Peyer's patch (tissue), 4 donors: ENCODE measurements around the gene TM4SF4. TPM values are rescaled to one million over a fixed set of nuclear protein-coding genes. Genes with fewer than 3 reads are reported as not detected.
"Not testable (repeated sequence)": the region's sequence is repeated elsewhere in the genome, so short reads cannot be mapped to it uniquely, and the experiment has no call there.

ENCODE experiments used
- DNase-seq, 3 donors: peaks; one replicate each; pipeline ENCODE4 v3.0.0-alpha.2; 2017 to 2019
- H3K27ac ChIP-seq, 4 donors: fragments of 200-600 bp; sonication (generic); one replicate each; pipeline ENCODE4 v1.5.1; 2016 to 2019
- H3K27me3 ChIP-seq, 2 donors: fragments of 200-600 bp; sonication (generic); one replicate each; pipeline ENCODE4 v1.5.1; 2019
- H3K36me3 ChIP-seq, 3 donors: fragments of 200-600 bp; sonication (generic); one replicate each; pipeline ENCODE4 v1.5.1; 2016 to 2019
- H3K4me1 ChIP-seq, 4 donors: fragments of 200-600 bp; sonication (generic); one replicate each; pipeline ENCODE4 v1.5.1; 2016 to 2019
- H3K4me3 ChIP-seq, 4 donors: fragments of 200-600 bp; sonication (generic); 1 replicate in 3 of 4; 2 replicates in 1 of 4; pipeline ENCODE4 v1.5.1; 2016 to 2019; ENCODE audit warnings: mild to moderate bottlenecking in 1 of 4
- H3K9me3 ChIP-seq, 4 donors: fragments of 200-600 bp; sonication (generic); one replicate each; pipeline ENCODE4 v1.5.1; 2016 to 2019; ENCODE audit warnings: mild to moderate bottlenecking in 1 of 4
- POLR2A ChIP-seq, 2 donors: fragments of 450-650 bp; IDR thresholded peaks; one replicate each; pipeline ENCODE4 v1.5.1; 2017; ENCODE audit warnings: antibody characterized with exemption in 2 of 2, mild to moderate bottlenecking in 2 of 2, moderate library complexity in 2 of 2
- total RNA-seq, 4 donors: library from RNA; depleted of rRNA; stranded (reverse); fragments of >200 nt; gene quantifications; one replicate each; pipeline ENCODE4 v1.1.0, GENCODE V29; 2016
- TF ChIP-seq, protein P1 (sequence below), 6 experiments: fragments of 450-650 bp in 4 of 6; fragments of 200-600 bp in 2 of 6; sonication (generic) in 1 of 6; IDR thresholded peaks; one replicate each; pipeline ENCODE4 v1.5.1; 2017 to 2019; ENCODE audit warnings: antibody characterized with exemption in 6 of 6, mild to moderate bottlenecking in 3 of 6, moderate library complexity in 1 of 6

The TM4SF4 gene
- total RNA-seq, 4 donors from 2014 or later, result 1.7 to 500 (median 217) TPM

DNA sequence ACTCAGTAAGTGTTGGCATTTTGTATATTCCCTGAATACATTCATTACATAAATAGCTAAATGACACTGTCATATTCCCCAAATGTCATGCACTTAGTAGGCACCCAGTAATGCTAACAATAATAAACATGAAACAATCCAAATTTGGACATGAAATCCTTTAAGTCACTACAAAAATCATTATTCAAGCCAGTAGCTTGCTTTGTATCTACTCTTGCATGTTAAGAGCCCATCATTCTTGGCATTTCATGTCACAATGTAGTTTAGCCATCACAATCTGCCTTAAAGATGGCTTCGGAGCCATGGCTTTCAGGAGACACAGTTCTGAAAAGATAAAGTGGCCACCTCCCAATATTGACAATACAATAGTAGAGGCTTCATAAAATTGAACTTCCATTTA, 32.9 kb upstream of the TM4SF4 start:
- no peak overlapping the region for H3K27ac ChIP-seq
- peaks cover 0 to 25% (median 0%) of the 10 kb centered on the region in 4 donors for H3K4me1 ChIP-seq
- no peak overlapping the region for H3K4me3 ChIP-seq
- no peak for DNase-seq
- no peaks in the 10 kb centered on the region for H3K27me3 ChIP-seq
- no peaks in the 10 kb centered on the region for H3K9me3 ChIP-seq
- TF ChIP-seq POLR2A (IDR thresholded peaks at IDR 0.05), result no peak
- TF ChIP-seq, protein P1, sequence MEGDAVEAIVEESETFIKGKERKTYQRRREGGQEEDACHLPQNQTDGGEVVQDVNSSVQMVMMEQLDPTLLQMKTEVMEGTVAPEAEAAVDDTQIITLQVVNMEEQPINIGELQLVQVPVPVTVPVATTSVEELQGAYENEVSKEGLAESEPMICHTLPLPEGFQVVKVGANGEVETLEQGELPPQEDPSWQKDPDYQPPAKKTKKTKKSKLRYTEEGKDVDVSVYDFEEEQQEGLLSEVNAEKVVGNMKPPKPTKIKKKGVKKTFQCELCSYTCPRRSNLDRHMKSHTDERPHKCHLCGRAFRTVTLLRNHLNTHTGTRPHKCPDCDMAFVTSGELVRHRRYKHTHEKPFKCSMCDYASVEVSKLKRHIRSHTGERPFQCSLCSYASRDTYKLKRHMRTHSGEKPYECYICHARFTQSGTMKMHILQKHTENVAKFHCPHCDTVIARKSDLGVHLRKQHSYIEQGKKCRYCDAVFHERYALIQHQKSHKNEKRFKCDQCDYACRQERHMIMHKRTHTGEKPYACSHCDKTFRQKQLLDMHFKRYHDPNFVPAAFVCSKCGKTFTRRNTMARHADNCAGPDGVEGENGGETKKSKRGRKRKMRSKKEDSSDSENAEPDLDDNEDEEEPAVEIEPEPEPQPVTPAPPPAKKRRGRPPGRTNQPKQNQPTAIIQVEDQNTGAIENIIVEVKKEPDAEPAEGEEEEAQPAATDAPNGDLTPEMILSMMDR (IDR thresholded peaks at IDR 0.05), result no peak
- H3K36me3 ChIP-seq, result no peaks in the 10 kb centered on the region

- DNase-seq, result no peak
- no peaks in the 10 kb centered on the region for H3K36me3 ChIP-seq
- TF ChIP-seq, protein P1 (IDR thresholded peaks at IDR 0.05), result no peak
- TF ChIP-seq POLR2A (IDR thresholded peaks at IDR 0.05), result no peak
- no peaks in the 10 kb centered on the region for H3K27me3 ChIP-seq
- peaks cover 0 to 25% (median 0%) of the 10 kb centered on the region in 4 donors for H3K4me1 ChIP-seq
- no peaks in the 10 kb centered on the region for H3K9me3 ChIP-seq
- no peak overlapping the region for H3K4me3 ChIP-seq
- H3K27ac ChIP-seq, result no peak overlapping the region
These were observed 32.5 kb upstream of the TM4SF4 start for GRCh38 chr3:149442043-149442442.

DNA sequence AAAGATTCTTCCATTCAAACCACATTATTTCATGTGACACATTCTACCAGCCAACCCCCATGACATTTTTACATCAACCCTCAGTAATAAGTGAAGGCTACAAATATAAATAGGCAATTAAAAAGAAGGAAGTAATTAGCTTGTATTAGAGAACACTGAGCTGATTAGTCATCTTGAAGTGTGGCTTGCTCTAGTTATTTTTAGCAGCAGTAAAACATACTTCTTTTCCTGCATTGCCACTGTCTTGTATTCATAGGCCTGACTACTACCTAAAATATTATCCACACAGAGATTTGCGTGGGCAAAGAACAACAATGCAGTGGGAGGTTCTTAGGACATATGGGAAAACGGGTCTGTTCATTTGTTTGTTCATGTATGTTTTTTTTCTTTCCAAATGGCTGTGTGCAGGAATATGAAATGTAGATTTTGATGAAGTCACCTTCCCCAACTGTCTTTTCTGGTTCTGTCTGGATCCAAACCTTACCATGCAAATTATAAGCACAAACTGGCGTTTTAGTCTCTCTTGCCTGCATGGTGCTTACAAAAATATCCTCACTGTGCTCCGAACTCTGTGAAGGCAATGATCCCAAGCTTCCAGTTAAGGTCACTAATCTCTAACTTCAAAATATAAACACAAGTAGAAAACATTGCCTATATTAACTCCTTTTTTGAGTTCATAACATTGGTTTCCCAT, 31.5 kb upstream of the TM4SF4 start:
- Histone ChIP-seq H3K27me3 (no peaks in the 10 kb centered on the region), H3K27ac (peak overlapping the region in 3 of 4 donors; percentile 43 to 65 (median 62)), H3K9me3 (no peaks in the 10 kb centered on the region), H3K4me3 (no peak overlapping the region), H3K4me1 (peaks cover 0 to 25% (median 0%) of the 10 kb centered on the region in 4 donors), H3K36me3 (no peaks in the 10 kb centered on the region)
- no peak for TF ChIP-seq POLR2A (IDR thresholded peaks at IDR 0.05)
- TF ChIP-seq, protein P1 (IDR thresholded peaks at IDR 0.05), result no peak
- DNase-seq, result no peak

DNA sequence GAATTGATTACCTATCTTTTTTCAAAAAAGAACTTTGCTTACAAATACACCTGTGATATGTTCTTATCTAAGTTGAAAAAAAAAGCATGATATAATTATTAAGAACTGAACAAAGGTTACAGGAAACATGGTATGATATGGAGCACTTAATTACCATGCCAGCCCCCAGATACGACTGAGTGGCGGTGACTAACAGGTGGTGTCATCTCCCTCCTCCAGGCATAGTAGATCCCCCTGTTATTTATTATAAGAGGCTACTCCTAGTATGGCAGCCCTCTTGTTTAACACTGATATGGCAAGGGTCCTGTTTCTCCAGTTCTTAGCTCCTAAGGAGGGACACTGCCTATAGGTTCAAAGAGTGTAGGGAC, 31.0 kb upstream of the TM4SF4 start:
- peaks cover 0 to 20% (median 0%) of the 10 kb centered on the region in 4 donors for H3K4me1 ChIP-seq
- no peaks in the 10 kb centered on the region for H3K9me3 ChIP-seq
- no peaks in the 10 kb centered on the region for H3K36me3 ChIP-seq
- no peak overlapping the region for H3K4me3 ChIP-seq
- peak overlapping the region in 3 of 4 donors; percentile 43 to 65 (median 62) for H3K27ac ChIP-seq
- TF ChIP-seq, protein P1 (IDR thresholded peaks at IDR 0.05), result no peak
- no peak for TF ChIP-seq POLR2A (IDR thresholded peaks at IDR 0.05)
- no peak for DNase-seq
- H3K27me3 ChIP-seq, result no peaks in the 10 kb centered on the region

DNA sequence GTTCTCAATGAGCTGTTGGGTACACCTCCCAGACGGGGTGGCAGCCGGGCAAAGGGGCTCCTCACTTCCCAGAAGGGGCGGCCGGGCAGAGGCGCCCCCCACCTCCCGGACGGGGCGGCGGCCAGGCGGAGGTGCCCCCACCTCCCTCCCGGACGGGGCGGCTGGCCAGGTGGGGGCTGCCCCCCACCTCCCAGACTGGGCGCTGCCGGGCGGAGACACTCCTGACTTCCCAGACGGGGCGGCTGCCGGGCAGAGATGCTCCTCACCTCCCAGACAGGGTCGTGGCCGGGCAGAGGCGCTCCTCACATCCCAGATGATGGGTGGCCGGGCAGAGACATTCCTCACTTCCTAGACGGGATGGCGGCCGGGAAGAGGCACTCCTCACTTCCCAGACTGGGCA, 29.6 kb upstream of the TM4SF4 start:
- DNase-seq, H3K36me3 ChIP-seq, H3K4me3 ChIP-seq, H3K27ac ChIP-seq, H3K9me3 ChIP-seq, H3K27me3 ChIP-seq: not testable (repeated sequence)
- H3K4me1 ChIP-seq, result peaks cover 0 to 19% (median 0%) of the 10 kb centered on the region in 4 donors

DNA sequence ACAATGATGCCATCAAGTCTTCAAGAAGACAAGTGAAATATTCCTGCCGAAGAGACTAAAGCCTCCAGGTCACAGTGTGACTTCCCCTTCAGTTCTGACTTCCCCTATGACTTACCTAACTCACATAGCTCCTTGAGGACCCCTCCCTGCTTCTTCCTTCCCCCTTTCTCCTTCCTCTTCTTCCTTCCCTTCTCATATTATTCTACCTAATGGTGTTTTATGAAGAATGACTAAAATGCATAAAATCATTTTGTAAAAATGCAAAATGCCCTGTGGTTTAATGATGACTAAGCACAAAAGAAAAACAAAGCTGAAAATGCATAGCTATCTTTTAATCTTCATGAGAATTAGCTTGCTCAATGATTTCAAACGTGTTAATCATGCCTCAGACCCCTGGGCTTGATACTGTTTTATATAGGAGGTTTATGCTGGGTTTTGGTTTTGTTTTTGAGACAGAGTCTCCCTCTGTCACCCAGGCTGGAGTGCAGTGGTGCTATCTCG, 26.1 kb upstream of the TM4SF4 start:
- Histone ChIP-seq H3K9me3 (peaks cover 0 to 9% (median 3%) of the 10 kb centered on the region in 4 donors), H3K4me1 (peaks cover 0 to 5% (median 0%) of the 10 kb centered on the region in 4 donors), H3K27me3 (no peaks in the 10 kb centered on the region), H3K27ac (no peak overlapping the region), H3K36me3 (no peaks in the 10 kb centered on the region), H3K4me3 (no peak overlapping the region)
- TF ChIP-seq POLR2A (IDR thresholded peaks at IDR 0.05), result no peak
- TF ChIP-seq, protein P1 (IDR thresholded peaks at IDR 0.05), result no peak
- DNase-seq, result no peak
